ENCODE data around the gene DENND1A.
A peak's percentile ranks its signal among the peaks of the same experiment; 100 is the strongest.

Gene DENND1A

GRCh38 chr9:123377211-123377971 lies 552.5 kb downstream of the DENND1A start:
- Histone ChIP-seq H4K91ac (ENCODE audit: low read length) (no peak overlapping the region), H3K4me3 (ENCODE audit: insufficient read depth in 1 of 2, low read depth in 1 of 2, low read length in 2 of 2) (no peak overlapping the region), H4K8ac (ENCODE audit: low read length) (no peak overlapping the region), H3K14ac (ENCODE audit: low read length in 2 of 2) (peak overlapping the region in 1 of 2 experiments; percentile 4), H2AFZ (ENCODE audit: low read depth, low read length) (no peak overlapping the region), H3K36me3 (ENCODE audit: control insufficient read depth in 1 of 2, insufficient read depth in 2 of 2, low read depth in 1 of 2, low read length in 2 of 2) (no peaks in the 10 kb centered on the region), H2BK120ac (ENCODE audit: low read depth, low read length) (no peak overlapping the region), H3K9me3 (ENCODE audit: control insufficient read depth, low read length) (no peaks in the 10 kb centered on the region), H2BK5ac (ENCODE audit: low read depth, low read length, poor library complexity, severe bottlenecking) (no peak overlapping the region), H2AK5ac (ENCODE audit: low read length, severe bottlenecking) (peak overlapping the region; percentile 4), H3K27me3 (ENCODE audit: control insufficient read depth in 1 of 2, insufficient read depth in 1 of 2, low read length in 2 of 2) (peaks cover 4 to 56% of the 10 kb centered on the region in 2 experiments), H3K23ac (ENCODE audit: low read length in 2 of 2) (no peak overlapping the region), H3K4me2 (ENCODE audit: low read length, poor library complexity, severe bottlenecking) (no peak overlapping the region), H3K4me1 (ENCODE audit: control insufficient read depth, insufficient read depth, low read depth, low read length) (peaks cover 50% of the 10 kb centered on the region), H3K27ac (ENCODE audit: low read length, poor library complexity, severe bottlenecking) (no peak overlapping the region), H3K18ac (ENCODE audit: low read depth in 1 of 2, low read length in 2 of 2) (no peak overlapping the region), H2BK12ac (ENCODE audit: low read length in 2 of 2) (no peak overlapping the region), H3K9ac (ENCODE audit: low read length) (no peak overlapping the region), H3K4ac (ENCODE audit: low read depth in 1 of 2, low read length in 2 of 2) (peak overlapping the region in 1 of 2 experiments; percentile 10), H3K79me1 (replicated peaks; ENCODE audit: low read length, poor library complexity, severe bottlenecking) (no peaks in the 10 kb centered on the region), H2BK15ac (ENCODE audit: low read depth, poor library complexity, severe bottlenecking) (no peak overlapping the region)
- 62% methylated on average over 21 of the region's 21 CpGs for WGBS
- DNase-seq: no peak

DNA sequence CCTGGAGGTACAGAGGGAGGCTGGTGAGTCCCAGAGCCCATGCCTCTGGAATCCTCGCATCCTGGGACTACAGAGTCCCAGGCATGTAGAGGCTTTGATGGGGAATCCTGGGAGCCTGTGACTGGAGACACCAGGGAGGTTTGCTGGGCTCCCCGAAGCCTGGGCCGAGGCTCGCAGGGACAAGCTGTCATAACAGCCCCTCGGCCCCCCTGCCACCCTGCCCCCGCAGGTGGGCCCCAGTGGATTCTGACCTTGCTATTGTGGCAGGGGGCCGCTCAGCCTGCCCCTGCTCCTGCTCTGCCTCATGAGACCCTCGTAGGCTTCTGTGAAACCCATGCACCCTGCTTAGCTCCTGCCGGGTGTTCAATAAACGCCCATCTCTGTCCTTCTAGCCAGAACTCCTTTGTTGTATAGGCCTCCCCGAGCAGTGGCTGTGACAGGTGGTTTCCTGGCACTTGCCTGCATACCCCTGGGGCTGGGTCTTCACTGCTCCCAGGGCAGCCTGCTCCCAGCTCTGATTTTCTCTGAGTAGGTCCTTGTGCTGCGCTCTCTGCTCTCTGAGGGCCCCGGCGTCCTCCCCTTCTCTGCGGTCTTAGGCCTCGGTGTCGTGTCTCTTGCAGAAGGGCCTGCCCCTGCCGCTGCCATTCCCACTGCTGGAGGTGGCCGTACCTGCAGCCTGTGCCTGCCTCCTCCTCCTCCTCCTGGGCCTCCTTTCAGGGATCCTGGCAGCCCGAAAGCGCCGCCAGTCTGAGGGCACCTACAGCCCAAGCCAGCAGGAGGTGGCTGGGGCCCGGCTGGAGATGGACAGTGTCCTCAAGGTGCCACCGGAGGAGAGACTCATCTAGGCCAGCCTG lies 553.5 kb downstream of the DENND1A start:
- Histone ChIP-seq H2BK12ac (ENCODE audit: low read length in 2 of 2) (peak overlapping the region in 1 of 2 experiments; percentile 9), H4K91ac (ENCODE audit: low read length) (peak overlapping the region; percentile 60), H3K4me3 (ENCODE audit: insufficient read depth in 1 of 2, low read depth in 1 of 2, low read length in 2 of 2) (no peak overlapping the region), H2BK120ac (ENCODE audit: low read depth, low read length) (no peak overlapping the region), H3K4me2 (ENCODE audit: low read length, poor library complexity, severe bottlenecking) (no peak overlapping the region), H3K79me1 (replicated peaks; ENCODE audit: low read length, poor library complexity, severe bottlenecking) (no peaks in the 10 kb centered on the region), H3K4ac (ENCODE audit: low read depth in 1 of 2, low read length in 2 of 2) (no peak overlapping the region), H3K4me1 (ENCODE audit: control insufficient read depth, insufficient read depth, low read depth, low read length) (peaks cover 52% of the 10 kb centered on the region), H2BK5ac (ENCODE audit: low read depth, low read length, poor library complexity, severe bottlenecking) (no peak overlapping the region), H3K14ac (ENCODE audit: low read length in 2 of 2) (no peak overlapping the region), H3K23ac (ENCODE audit: low read length in 2 of 2) (no peak overlapping the region), H2AFZ (ENCODE audit: low read depth, low read length) (no peak overlapping the region), H3K36me3 (ENCODE audit: control insufficient read depth in 1 of 2, insufficient read depth in 2 of 2, low read depth in 1 of 2, low read length in 2 of 2) (no peaks in the 10 kb centered on the region), H3K27me3 (ENCODE audit: control insufficient read depth in 1 of 2, insufficient read depth in 1 of 2, low read length in 2 of 2) (peaks cover 13 to 65% of the 10 kb centered on the region in 2 experiments), H3K18ac (ENCODE audit: low read depth in 1 of 2, low read length in 2 of 2) (no peak overlapping the region), H2AK5ac (ENCODE audit: low read length, severe bottlenecking) (no peak overlapping the region), H3K9ac (ENCODE audit: low read length) (no peak overlapping the region), H3K27ac (ENCODE audit: low read length, poor library complexity, severe bottlenecking) (peak overlapping the region; percentile 42), H4K8ac (ENCODE audit: low read length) (no peak overlapping the region), H3K9me3 (ENCODE audit: control insufficient read depth, low read length) (no peaks in the 10 kb centered on the region), H2BK15ac (ENCODE audit: low read depth, poor library complexity, severe bottlenecking) (peak overlapping the region; percentile 44)
- no peak for DNase-seq
- 71% methylated on average over 24 of the region's 24 CpGs for WGBS

DNA sequence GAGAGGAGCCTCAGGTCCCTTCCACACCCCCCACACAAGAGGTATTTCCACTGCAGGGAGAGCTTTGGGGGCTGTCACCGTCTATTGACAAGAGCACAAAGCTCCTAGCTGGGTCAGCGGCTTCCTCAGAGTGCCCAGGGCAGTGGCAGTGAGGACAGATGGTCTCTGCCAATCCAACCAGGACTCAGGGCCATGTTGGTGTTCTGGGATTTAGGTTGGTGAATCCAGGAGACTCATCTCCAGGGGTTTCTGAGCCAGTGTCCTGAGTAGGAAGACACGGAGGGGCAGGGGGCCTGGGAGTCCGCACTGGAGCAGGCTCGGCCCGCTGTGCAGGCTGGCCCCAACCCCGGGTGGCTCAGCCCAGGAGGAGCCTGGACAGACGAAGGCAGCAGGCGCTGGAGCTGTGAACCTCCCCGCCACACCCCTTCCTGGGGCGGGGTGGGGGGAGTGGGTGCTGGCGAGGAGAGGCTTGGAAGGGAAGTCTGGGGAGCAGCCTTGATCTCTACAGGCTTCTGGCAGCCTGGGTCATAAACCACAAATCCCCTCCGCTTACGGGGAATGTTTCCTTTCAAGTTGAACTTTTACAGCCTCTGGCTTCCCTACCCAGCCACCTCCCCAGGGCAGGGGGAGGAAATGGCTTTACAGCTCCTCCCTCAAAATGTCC lies 554.3 kb downstream of the DENND1A start:
- Histone ChIP-seq H4K8ac (ENCODE audit: low read length) (peak overlapping the region; percentile 20), H3K23ac (ENCODE audit: low read length in 2 of 2) (no peak overlapping the region), H3K79me1 (replicated peaks; ENCODE audit: low read length, poor library complexity, severe bottlenecking) (no peaks in the 10 kb centered on the region), H3K14ac (ENCODE audit: low read length in 2 of 2) (no peak overlapping the region), H2BK5ac (ENCODE audit: low read depth, low read length, poor library complexity, severe bottlenecking) (no peak overlapping the region), H4K91ac (ENCODE audit: low read length) (peak overlapping the region; percentile 6), H3K18ac (ENCODE audit: low read depth in 1 of 2, low read length in 2 of 2) (peak overlapping the region in 1 of 2 experiments; percentile 59), H2AK5ac (ENCODE audit: low read length, severe bottlenecking) (peak overlapping the region; percentile 15), H3K27ac (ENCODE audit: low read length, poor library complexity, severe bottlenecking) (peak overlapping the region; percentile 44), H3K27me3 (ENCODE audit: control insufficient read depth in 1 of 2, insufficient read depth in 1 of 2, low read length in 2 of 2) (peaks cover 15 to 74% of the 10 kb centered on the region in 2 experiments), H2BK120ac (ENCODE audit: low read depth, low read length) (no peak overlapping the region), H3K4me1 (ENCODE audit: control insufficient read depth, insufficient read depth, low read depth, low read length) (peaks cover 52% of the 10 kb centered on the region), H3K9me3 (ENCODE audit: control insufficient read depth, low read length) (no peaks in the 10 kb centered on the region), H3K36me3 (ENCODE audit: control insufficient read depth in 1 of 2, insufficient read depth in 2 of 2, low read depth in 1 of 2, low read length in 2 of 2) (no peaks in the 10 kb centered on the region), H3K9ac (ENCODE audit: low read length) (no peak overlapping the region), H3K4me3 (ENCODE audit: insufficient read depth in 1 of 2, low read depth in 1 of 2, low read length in 2 of 2) (no peak overlapping the region), H2AFZ (ENCODE audit: low read depth, low read length) (no peak overlapping the region), H3K4me2 (ENCODE audit: low read length, poor library complexity, severe bottlenecking) (no peak overlapping the region), H2BK15ac (ENCODE audit: low read depth, poor library complexity, severe bottlenecking) (peak overlapping the region; percentile 31), H2BK12ac (ENCODE audit: low read length in 2 of 2) (peak overlapping the region in 1 of 2 experiments; percentile 19), H3K4ac (ENCODE audit: low read depth in 1 of 2, low read length in 2 of 2) (no peak overlapping the region)
- DNase-seq: peak; percentile 55
- WGBS: 8% methylated on average over 11 of the region's 14 CpGs
